K562 (cell line): ENCODE results near the gene SORT1. TPM values are rescaled to one million over a fixed set of nuclear protein-coding genes. Genes with fewer than 3 reads are reported as not detected.
A peak's percentile ranks its signal among the peaks of the same experiment; 100 is the strongest.

Experiments
- ARHGAP35 ChIP-seq: fragments of 450-650 bp; IDR thresholded peaks from 2 replicates; pipeline ENCODE4 v1.6.1; 2018; ENCODE audit not compliant: partially characterized antibody
- BRCA1 ChIP-seq, 2 experiments: fragments of 450-650 bp in 1 of 2; sonication (generic) in 1 of 2; formaldehyde crosslinking in 1 of 2; IDR thresholded peaks; 2 replicates each; pipeline versions ENCODE4 v1.5.0 to v1.6.1; 2017 to 2020; ENCODE audit warnings: mild to moderate bottlenecking in 1 of 2, missing genetic modification reagents in 1 of 2
- HNRNPUL1 ChIP-seq: fragments of 200-400 bp; formaldehyde crosslinking; IDR thresholded peaks from 2 replicates; pipeline ENCODE4 v1.6.1; 2017; ENCODE audit warnings: low read length
- KLF1 ChIP-seq: fragments of 450-650 bp; IDR thresholded peaks from 2 replicates; pipeline ENCODE4 v1.6.1; 2016; ENCODE audit warnings: missing genetic modification characterization, missing compliant biosample characterization
- NCOR1 ChIP-seq: fragments of 450-650 bp; IDR thresholded peaks from 2 replicates; pipeline ENCODE4 v1.6.1; 2016; ENCODE audit warnings: mild to moderate bottlenecking, moderate library complexity
- NR2C1 ChIP-seq, 2 experiments: fragments of 450-650 bp; IDR thresholded peaks; 2 replicates each; pipeline ENCODE4 v1.6.1; 2017; ENCODE audit warnings: mild to moderate bottlenecking in 2 of 2, antibody characterized with exemption in 1 of 2, inconsistent platforms in 1 of 2, missing compliant biosample characterization in 1 of 2, missing genetic modification characterization in 1 of 2
- POLR3G ChIP-seq: IDR thresholded peaks from 2 replicates; pipeline ENCODE4 v1.6.1; 2011; ENCODE audit not compliant: insufficient read length, insufficient replicate concordance; ENCODE audit errors: extremely low read depth
- SIX5 ChIP-seq, 2 experiments: IDR thresholded peaks; 2 replicates each; pipeline ENCODE4 v1.6.1; 2011; ENCODE audit warnings: low read length in 2 of 2, borderline replicate concordance in 1 of 2, low read depth in 1 of 2, mild to moderate bottlenecking in 1 of 2, moderate library complexity in 1 of 2; ENCODE audit not compliant: insufficient read depth in 1 of 2
- TRIM24 ChIP-seq, 2 experiments: fragments of 450-650 bp; IDR thresholded peaks; 2 replicates each; pipeline ENCODE4 v1.6.1; 2016
- ZNF143 ChIP-seq: sonication (generic); formaldehyde crosslinking; IDR thresholded peaks from 2 replicates; pipeline ENCODE4 v1.9.0; 2022; ENCODE audit warnings: mild to moderate bottlenecking, missing genetic modification reagents
- ZNF175 ChIP-seq: fragments of 200-800 bp; sonication (Bioruptor generic); IDR thresholded peaks from 2 replicates; pipeline ENCODE4 v1.6.1; 2016; ENCODE audit warnings: low read depth, mild to moderate bottlenecking, missing genetic modification characterization, missing compliant biosample characterization
- ZNF253 ChIP-seq: fragments of 250-450 bp; sonication (Bioruptor Pico); conservative IDR thresholded peaks from 2 replicates; pipeline ENCODE4 v1.6.1; 2021; ENCODE audit warnings: mild to moderate bottlenecking
- ZNF589 ChIP-seq: fragments of 200-800 bp; sonication (Bioruptor generic); IDR thresholded peaks from 2 replicates; pipeline ENCODE4 v1.6.1; 2016; ENCODE audit warnings: low read depth, missing genetic modification characterization, missing compliant biosample characterization
- polyA plus RNA-seq, 8 experiments: library from polyadenylated mRNA; depleted of rRNA in 4 of 8; stranded (reverse) in 5 of 8; unstranded in 3 of 8; fragments of >200 nt; fragmentation: Nextera tagmentation in 2 of 8; fragmentation: Illumina TruSeq in 1 of 8; extraction: Ambion mirVana in 2 of 8; extraction: Trizol in 1 of 8; gene quantifications; 2 replicates each; pipeline versions ENCODE4 v1.2.1 to v1.2.3, GENCODE V29; 2011 to 2014; ENCODE audit warnings: inconsistent platforms in 1 of 8, missing spikeins in 1 of 8
- total RNA-seq, 7 experiments: library from RNA; depleted of rRNA in 6 of 7; stranded (reverse); fragments of >200 nt in 6 of 7; fragmentation: Illumina TruSeq in 2 of 7; extraction: Trizol in 2 of 7; gene quantifications; 2 replicates each; pipeline versions ENCODE4 v1.2.1 to v1.2.3, GENCODE V29; 2011 to 2021; ENCODE audit warnings: low replicate concordance in 1 of 7
- TF ChIP-seq, protein P1 (sequence below): fragments of 200-800 bp; sonication (Bioruptor generic); IDR thresholded peaks from 2 replicates; pipeline ENCODE4 v1.6.1; 2017; ENCODE audit warnings: missing genetic modification characterization, missing compliant biosample characterization
- TF ChIP-seq, protein P2 (sequence below): fragments of 450-650 bp; IDR thresholded peaks from 2 replicates; pipeline ENCODE4 v1.6.1; 2017; ENCODE audit warnings: antibody characterized with exemption
- TF ChIP-seq, protein P3 (sequence below): sonication (generic); formaldehyde crosslinking; IDR thresholded peaks from 2 replicates; pipeline ENCODE4 v1.9.0; 2022; ENCODE audit warnings: mild to moderate bottlenecking, missing genetic modification reagents
- TF ChIP-seq, protein P4 (sequence below): fragments of 250-450 bp; sonication (Bioruptor Pico); IDR thresholded peaks from 2 replicates; pipeline ENCODE4 v1.6.1; 2021; ENCODE audit warnings: mild to moderate bottlenecking
- TF ChIP-seq, protein P5 (sequence below): sonication (generic); formaldehyde crosslinking; IDR thresholded peaks from 2 replicates; pipeline ENCODE4 v1.8.0; 2022; ENCODE audit warnings: mild to moderate bottlenecking, missing genetic modification reagents

Gene SORT1
- total and polyA plus RNA-seq, 9 of the 15 experiments (the other 6 are each of a cell fraction or from before 2014, with no cell fraction given), result 27.4 to 112 (median 65.0) TPM

DNA sequence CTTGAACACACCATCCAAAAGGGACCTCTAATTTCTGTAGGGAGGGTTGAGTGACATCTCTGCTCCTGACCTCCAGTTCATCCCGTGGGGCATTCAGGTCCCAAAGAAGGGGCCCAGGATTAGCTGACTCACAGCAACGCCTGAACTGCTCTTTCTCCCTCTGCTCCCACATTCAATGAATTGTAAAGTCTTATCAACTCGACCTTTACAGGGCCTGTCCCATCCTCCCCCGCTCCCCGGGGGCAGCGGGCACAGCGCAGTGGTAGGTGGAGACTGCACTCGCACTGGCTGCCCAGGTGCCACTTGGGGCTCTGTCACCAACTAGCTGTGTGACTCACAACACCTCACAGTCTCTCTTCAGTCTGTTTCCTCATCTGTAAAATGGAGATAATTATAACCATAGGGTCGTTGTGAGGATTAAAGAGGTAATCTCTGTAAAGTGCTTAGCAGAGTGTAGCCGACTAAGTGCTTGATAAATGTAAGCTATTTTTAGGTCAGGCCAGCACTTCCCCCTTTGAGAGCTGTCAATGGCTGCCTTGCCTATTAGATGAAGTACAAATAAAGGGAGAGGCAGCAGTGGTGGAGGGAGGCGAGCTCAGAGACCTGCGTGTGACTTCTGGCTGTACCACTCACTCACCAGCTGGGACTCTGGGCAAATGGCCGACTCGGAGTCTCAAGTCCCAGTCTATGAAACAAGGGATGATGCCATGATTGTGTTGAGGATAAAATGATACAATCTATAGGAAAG lies 90.3 kb downstream of the SORT1 start (continued):
- TF ChIP-seq, protein P1, sequence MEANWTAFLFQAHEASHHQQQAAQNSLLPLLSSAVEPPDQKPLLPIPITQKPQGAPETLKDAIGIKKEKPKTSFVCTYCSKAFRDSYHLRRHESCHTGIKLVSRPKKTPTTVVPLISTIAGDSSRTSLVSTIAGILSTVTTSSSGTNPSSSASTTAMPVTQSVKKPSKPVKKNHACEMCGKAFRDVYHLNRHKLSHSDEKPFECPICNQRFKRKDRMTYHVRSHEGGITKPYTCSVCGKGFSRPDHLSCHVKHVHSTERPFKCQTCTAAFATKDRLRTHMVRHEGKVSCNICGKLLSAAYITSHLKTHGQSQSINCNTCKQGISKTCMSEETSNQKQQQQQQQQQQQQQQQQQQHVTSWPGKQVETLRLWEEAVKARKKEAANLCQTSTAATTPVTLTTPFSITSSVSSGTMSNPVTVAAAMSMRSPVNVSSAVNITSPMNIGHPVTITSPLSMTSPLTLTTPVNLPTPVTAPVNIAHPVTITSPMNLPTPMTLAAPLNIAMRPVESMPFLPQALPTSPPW (CRISPR knock-in tag), result peak; percentile 67
- TF ChIP-seq POLR3G (no peak), HNRNPUL1 (0 out of 2 replicates have a peak, but pooled peaks have one; percentile 51), ZNF143 (CRISPR knock-in tag) (no peak), BRCA1 (IDR thresholded peaks at IDR 0.05) (no peak), BRCA1 (CRISPR knock-in tag; IDR thresholded peaks at IDR 0.05) (no peak), ZNF175 (CRISPR knock-in tag) (no peak), NCOR1 (peak; percentile 90), SIX5 (IDR thresholded peaks at IDR 0.05; ENCODE audit: borderline replicate concordance in 1 of 2, insufficient read depth in 1 of 2, low read depth in 1 of 2, low read length in 2 of 2) (no peak), NR2C1 (IDR thresholded peaks at IDR 0.05) (no peak), NR2C1 (tag; IDR thresholded peaks at IDR 0.05) (peak; percentile 51; the same call in 1 of the 2 replicates), ARHGAP35 (no peak), KLF1 (0 out of 2 replicates have a peak, but pooled peaks have one; percentile 53), TRIM24 (IDR thresholded peaks at IDR 0.05) (0 out of 4 replicates have a peak, but pooled peaks of 1 of the 2 experiments have one; percentile 53), ZNF253 (CRISPR knock-in tag) (no peak), ZNF589 (CRISPR knock-in tag) (peak; percentile 30; the same call in 1 of the 2 replicates)
- TF ChIP-seq, protein P2, sequence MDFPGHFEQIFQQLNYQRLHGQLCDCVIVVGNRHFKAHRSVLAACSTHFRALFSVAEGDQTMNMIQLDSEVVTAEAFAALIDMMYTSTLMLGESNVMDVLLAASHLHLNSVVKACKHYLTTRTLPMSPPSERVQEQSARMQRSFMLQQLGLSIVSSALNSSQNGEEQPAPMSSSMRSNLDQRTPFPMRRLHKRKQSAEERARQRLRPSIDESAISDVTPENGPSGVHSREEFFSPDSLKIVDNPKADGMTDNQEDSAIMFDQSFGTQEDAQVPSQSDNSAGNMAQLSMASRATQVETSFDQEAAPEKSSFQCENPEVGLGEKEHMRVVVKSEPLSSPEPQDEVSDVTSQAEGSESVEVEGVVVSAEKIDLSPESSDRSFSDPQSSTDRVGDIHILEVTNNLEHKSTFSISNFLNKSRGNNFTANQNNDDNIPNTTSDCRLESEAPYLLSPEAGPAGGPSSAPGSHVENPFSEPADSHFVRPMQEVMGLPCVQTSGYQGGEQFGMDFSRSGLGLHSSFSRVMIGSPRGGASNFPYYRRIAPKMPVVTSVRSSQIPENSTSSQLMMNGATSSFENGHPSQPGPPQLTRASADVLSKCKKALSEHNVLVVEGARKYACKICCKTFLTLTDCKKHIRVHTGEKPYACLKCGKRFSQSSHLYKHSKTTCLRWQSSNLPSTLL, result no peak
- TF ChIP-seq, protein P3, sequence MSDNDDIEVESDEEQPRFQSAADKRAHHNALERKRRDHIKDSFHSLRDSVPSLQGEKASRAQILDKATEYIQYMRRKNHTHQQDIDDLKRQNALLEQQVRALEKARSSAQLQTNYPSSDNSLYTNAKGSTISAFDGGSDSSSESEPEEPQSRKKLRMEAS (CRISPR knock-in tag), result 0 out of 2 replicates have a peak, but pooled peaks have one; percentile 9
- TF ChIP-seq, protein P4, sequence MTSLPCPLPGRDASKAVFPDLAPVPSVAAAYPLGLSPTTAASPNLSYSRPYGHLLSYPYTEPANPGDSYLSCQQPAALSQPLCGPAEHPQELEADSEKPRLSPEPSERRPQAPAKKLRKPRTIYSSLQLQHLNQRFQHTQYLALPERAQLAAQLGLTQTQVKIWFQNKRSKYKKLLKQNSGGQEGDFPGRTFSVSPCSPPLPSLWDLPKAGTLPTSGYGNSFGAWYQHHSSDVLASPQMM (CRISPR knock-in tag), result no peak
- TF ChIP-seq, protein P5, sequence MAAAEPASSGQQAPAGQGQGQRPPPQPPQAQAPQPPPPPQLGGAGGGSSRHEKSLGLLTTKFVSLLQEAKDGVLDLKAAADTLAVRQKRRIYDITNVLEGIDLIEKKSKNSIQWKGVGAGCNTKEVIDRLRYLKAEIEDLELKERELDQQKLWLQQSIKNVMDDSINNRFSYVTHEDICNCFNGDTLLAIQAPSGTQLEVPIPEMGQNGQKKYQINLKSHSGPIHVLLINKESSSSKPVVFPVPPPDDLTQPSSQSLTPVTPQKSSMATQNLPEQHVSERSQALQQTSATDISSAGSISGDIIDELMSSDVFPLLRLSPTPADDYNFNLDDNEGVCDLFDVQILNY, result peak; percentile 60; the same call in 1 of the 2 replicates
